ENCODE results near the gene IRX1.

Gene IRX1

DNA sequence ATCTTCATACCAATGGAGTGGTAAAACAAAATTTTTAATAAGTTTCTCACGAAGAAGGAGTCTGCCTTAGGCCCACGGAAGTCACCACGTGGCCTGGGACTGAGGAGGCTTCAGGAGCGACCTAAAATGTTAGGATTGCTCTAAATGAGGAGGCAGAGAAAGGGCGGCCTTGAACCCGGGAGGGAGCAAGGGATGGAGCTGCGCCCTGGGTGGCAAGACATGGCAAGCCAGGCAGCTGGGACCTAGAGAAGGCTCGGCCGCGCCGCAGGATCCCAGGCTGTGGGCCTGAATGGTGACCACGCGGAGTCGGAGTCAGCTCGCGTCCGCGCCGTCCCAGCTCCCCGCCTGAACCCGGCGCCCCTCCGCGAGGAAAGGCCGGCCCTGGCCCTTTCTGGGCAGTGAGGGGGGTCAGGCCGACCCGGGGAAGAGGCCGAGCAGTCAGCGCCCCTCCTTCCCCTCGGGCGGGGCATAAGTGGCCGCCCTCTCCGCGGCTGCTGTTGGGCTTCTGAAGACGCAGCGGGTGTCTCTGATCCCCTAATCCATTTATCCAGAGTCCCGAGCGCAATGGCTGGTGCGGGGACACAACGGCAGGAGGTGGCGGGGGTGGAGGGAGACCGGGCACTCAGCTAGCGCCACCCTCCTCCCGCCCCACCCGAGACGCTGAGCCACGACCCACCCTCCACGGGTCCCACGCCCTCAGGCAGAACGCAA, 10.6 kb downstream of the IRX1 start:
- TF ChIP-seq, protein P1, sequence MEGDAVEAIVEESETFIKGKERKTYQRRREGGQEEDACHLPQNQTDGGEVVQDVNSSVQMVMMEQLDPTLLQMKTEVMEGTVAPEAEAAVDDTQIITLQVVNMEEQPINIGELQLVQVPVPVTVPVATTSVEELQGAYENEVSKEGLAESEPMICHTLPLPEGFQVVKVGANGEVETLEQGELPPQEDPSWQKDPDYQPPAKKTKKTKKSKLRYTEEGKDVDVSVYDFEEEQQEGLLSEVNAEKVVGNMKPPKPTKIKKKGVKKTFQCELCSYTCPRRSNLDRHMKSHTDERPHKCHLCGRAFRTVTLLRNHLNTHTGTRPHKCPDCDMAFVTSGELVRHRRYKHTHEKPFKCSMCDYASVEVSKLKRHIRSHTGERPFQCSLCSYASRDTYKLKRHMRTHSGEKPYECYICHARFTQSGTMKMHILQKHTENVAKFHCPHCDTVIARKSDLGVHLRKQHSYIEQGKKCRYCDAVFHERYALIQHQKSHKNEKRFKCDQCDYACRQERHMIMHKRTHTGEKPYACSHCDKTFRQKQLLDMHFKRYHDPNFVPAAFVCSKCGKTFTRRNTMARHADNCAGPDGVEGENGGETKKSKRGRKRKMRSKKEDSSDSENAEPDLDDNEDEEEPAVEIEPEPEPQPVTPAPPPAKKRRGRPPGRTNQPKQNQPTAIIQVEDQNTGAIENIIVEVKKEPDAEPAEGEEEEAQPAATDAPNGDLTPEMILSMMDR (IDR thresholded peaks at IDR 0.05; ENCODE audit: control insufficient read depth, insufficient read depth, low read depth, low read length, missing control alignments), result no peak
- H3K4me3 ChIP-seq (ENCODE audit: control insufficient read depth, low read depth, low read length), result no peak overlapping the region
- no peak for DNase-seq (ENCODE audit: low read depth)

DNA sequence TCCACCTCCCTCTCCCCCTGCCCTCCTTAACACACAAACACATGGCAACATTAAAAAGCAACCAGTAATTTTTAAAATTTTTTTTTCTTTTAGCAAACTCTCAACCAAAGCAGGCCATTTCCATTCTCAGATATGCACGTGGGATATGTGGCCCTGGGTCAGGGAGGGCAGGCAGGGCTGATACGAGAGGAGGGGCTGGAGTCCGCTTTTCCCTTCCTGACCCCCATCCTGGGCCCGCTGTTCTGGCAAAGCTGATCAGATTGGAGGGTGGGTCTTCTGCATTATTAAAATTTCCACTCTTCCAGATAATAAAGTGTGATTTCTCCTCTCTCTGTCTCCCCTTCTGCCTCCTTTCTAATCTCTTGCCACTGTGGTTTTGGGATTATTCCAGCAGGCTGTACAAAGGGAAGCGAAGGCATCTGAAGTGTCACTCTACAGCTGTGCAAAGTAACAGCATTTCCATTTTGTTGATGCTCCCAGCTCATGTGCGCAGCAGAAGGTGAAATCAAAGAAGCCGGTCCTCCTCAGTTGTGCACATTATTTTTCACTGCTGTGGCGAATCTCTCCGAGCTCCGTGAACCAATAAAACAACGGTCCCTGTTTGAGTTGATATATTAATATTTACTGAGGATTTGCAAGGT, 12.0 kb downstream of the IRX1 start:
- TF ChIP-seq, protein P1 (IDR thresholded peaks at IDR 0.05; ENCODE audit: control insufficient read depth, insufficient read depth, low read depth, low read length, missing control alignments), result no peak
- H3K4me3 ChIP-seq (ENCODE audit: control insufficient read depth, low read depth, low read length), result no peak overlapping the region
- no peak for DNase-seq (ENCODE audit: low read depth)

DNA sequence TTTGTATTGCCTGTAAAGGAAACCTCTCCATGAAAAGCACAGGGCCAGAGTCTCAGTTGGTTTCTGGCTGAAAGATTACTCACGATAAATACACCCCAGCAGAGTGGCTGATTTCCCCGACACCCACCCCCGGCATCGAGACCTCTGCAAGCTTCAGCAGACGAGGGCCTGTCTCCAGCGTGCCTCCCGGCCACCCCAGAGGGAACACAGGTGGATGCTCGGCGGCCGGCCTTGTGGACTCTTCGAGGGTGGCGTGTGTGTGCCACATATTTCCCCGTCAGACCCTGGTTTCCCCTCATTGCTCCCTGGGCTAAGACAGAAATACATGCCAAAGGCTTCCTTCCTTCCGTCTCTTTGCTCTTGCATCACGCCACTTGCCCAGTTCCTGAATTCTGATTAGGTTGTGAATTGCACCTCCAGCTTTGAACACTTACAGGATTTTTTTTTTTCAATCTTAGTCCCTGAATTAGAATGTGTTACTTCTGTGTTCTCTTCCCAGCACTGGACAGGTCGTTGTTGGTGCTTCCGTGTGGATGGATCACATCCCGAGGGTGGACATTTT, 13.6 kb downstream of the IRX1 start:
- TF ChIP-seq, protein P1 (IDR thresholded peaks at IDR 0.05; ENCODE audit: control insufficient read depth, insufficient read depth, low read depth, low read length, missing control alignments), result no peak
- no peak for DNase-seq (ENCODE audit: low read depth)
- no peak overlapping the region for H3K4me3 ChIP-seq (ENCODE audit: control insufficient read depth, low read depth, low read length)

DNA sequence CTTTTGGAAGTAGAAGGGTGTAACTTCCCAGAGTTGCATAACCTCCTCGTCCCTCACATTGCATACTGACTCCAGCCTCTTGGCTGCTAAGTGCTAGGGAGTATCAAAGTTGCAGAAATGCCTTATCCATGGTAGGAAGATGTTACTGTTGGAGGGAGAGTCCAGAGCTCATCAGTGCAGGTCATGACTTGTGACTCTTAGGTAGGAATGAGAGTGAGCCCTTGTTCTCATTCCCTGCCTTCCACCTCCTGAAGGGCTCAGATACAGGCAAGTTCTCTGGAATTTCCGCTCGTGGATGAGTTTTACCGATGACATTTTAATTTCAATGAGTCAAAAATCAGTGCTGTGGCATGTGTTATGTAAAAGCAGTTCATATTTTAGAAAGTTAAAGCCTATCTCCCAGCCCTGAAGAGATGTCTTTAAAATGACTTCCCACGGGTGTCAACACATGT, 17.0 kb downstream of the IRX1 start:
- TF ChIP-seq, protein P1 (IDR thresholded peaks at IDR 0.05; ENCODE audit: control insufficient read depth, insufficient read depth, low read depth, low read length, missing control alignments), result no peak
- H3K4me3 ChIP-seq (ENCODE audit: control insufficient read depth, low read depth, low read length), result no peak overlapping the region

DNA sequence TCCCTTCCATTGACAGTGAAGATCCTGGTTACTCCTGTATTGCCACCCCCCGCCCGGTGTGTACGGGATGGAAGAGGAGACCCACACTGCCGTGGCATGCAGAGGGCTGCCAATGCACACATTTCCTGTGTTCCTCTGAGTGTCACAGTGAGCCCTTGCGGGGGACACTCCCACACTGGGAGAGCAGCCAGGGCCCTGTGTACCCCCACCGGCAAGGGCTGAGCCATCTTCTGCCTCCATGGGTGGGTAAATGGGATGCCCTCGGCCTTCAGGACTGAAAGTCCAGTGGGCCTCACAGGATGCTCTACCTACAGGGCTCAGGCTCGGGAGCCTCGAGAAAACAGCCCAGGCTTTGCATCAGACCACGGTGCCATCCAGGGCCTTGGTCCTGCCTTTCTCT, 18.1 kb downstream of the IRX1 start:
- no peak overlapping the region for H3K4me3 ChIP-seq (ENCODE audit: control insufficient read depth, low read depth, low read length)
- TF ChIP-seq, protein P1 (IDR thresholded peaks at IDR 0.05; ENCODE audit: control insufficient read depth, insufficient read depth, low read depth, low read length, missing control alignments), result no peak
- DNase-seq (ENCODE audit: low read depth), result no peak

More for the DNA sequence above, 17.0 kb downstream of the IRX1 start:
- DNase-seq (ENCODE audit: low read depth), result no peak

DNA sequence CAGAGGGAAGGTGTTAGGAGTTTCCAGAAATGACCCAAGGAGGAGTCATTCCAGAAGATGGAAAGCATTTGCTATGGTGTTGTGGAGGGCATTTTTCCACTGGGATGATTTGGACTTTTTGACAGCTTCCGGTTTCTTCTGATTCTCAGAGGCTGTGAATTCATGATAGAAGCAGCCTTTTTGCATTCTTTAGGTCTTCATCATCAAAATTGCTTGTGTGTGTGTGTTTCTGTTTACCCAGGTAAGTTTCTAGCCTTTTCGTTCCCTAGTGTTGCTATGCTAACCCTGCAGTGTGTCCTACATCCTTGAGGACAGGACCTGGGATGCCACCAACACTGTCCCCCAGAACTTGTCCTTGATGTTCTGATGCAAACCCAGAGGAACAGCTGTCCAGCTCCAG, 19.6 kb downstream of the IRX1 start:
- TF ChIP-seq, protein P1 (IDR thresholded peaks at IDR 0.05; ENCODE audit: control insufficient read depth, insufficient read depth, low read depth, low read length, missing control alignments), result no peak
- no peak for DNase-seq (ENCODE audit: low read depth)
- no peak overlapping the region for H3K4me3 ChIP-seq (ENCODE audit: control insufficient read depth, low read depth, low read length)
